GM18870 (cell line): ENCODE results near the gene STRIT1.
A peak's percentile ranks its signal among the peaks of the same experiment; 100 is the strongest.

ENCODE experiments used
- ATAC-seq: cut with Tn5 transposase; IDR thresholded peaks from one replicate; pipeline ENCODE4 v1.9.1; 2021; ENCODE audit warnings: moderate library complexity; ENCODE audit not compliant: unreplicated experiment

Gene STRIT1

GRCh38 chr3:155293516-155293915, at the start of gene STRIT1:
STRIT1 (minus strand) TSS chr3:155293683.
- ATAC-seq = no peak

GRCh38 chr3:155342344-155342743, 48.9 kb upstream of the STRIT1 start:
- ATAC-seq = no peak

GRCh38 chr3:155339052-155339451, 45.6 kb upstream of the STRIT1 start:
- ATAC-seq = no peak

GRCh38 chr3:155335724-155336354, 42.4 kb upstream of the STRIT1 start:
- ATAC-seq = peak; percentile 54

GRCh38 chr3:155334914-155335723, 41.6 kb upstream of the STRIT1 start:
- ATAC-seq = peak; percentile 93

GRCh38 chr3:155334215-155334913, 40.9 kb upstream of the STRIT1 start:
- no peak for ATAC-seq

- no peak for ATAC-seq
These were observed 39.2 kb upstream of the STRIT1 start for GRCh38 chr3:155332716-155333115.

- ATAC-seq = no peak
These were observed 37.6 kb upstream of the STRIT1 start for GRCh38 chr3:155331078-155331477.

- no peak for ATAC-seq
These were observed 36.9 kb upstream of the STRIT1 start for GRCh38 chr3:155330370-155330769.

- no peak for ATAC-seq
These were observed 36.1 kb upstream of the STRIT1 start for GRCh38 chr3:155329513-155330048.

- no peak for ATAC-seq
These were observed 34.4 kb upstream of the STRIT1 start for GRCh38 chr3:155327871-155328270.

- ATAC-seq = no peak
These were observed 33.9 kb upstream of the STRIT1 start for GRCh38 chr3:155327430-155327829.

GRCh38 chr3:155326901-155327300, 33.4 kb upstream of the STRIT1 start:
- no peak for ATAC-seq

- no peak for ATAC-seq
These were observed 32.8 kb upstream of the STRIT1 start for GRCh38 chr3:155326244-155326643.

- ATAC-seq = no peak
These were observed 31.9 kb upstream of the STRIT1 start for GRCh38 chr3:155325263-155325835.

- peak; percentile 77 for ATAC-seq
These were observed 29.7 kb upstream of the STRIT1 start for GRCh38 chr3:155323063-155323666.

GRCh38 chr3:155321418-155321817, 27.9 kb upstream of the STRIT1 start:
- ATAC-seq = no peak

GRCh38 chr3:155320934-155321333, 27.5 kb upstream of the STRIT1 start:
- no peak for ATAC-seq

- no peak for ATAC-seq
These were observed 25.3 kb upstream of the STRIT1 start for GRCh38 chr3:155318740-155319139.

GRCh38 chr3:155317211-155317610, 23.7 kb upstream of the STRIT1 start:
- no peak for ATAC-seq

GRCh38 chr3:155316426-155316825, 22.9 kb upstream of the STRIT1 start:
- ATAC-seq = no peak
